HK-2 (cell line): ENCODE results near the gene GAS2L2.
A peak's percentile ranks its signal among the peaks of the same experiment; 100 is the strongest.

ENCODE experiments used
- DNase-seq: peaks from one replicate; pipeline ENCODE4 v3.0.0-alpha.2; 2018; ENCODE audit not compliant: unreplicated experiment

Gene GAS2L2

DNA sequence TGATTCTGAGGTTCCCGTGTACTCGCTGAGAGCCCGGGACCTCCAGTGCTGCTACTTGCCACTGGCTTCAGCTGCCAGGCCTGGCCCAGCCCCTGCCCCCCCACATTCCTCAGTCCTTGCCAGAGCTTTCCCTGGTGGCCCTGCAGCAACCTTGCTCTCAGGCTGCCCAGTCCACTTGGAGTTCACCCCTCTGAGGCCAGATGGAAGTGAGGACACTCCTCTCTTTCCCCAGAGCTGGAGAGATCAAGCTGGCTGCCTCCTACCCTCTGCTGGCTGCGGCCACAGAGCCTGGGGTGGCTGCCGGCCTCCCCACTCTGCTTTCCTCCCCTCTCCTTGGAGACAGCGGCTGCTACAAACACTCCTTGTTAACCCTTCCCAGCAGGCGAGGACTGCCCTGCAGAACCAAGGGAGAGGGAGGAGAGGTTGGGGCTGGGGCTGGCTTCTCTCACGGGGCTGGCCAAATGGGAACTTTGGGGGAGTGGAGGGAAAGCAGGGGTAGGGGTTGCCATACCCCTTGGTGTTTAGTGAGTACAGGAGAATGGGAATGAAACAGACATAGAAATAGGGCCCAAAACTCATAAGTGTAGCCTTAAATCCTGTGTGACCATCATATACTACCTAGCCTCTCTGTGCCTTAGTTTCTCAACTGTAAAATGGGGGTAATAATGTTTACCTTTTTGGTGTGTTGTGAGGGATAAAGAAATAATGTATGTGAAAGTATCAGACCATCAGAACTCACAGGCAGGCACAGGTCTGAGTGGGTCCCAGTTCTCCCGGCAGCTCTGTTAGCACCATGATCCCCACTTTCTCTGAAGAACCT, at the start of gene GAS2L2:
Gene GAS2L2 (minus strand): TSS at position 295 of the 820 bp plus-strand sequence. CDS start 389 bp downstream, outside the sequence.
- DNase-seq, result no peak

GRCh38 chr17:35801583-35802224, 48.7 kb upstream of the GAS2L2 start:
- no peak for DNase-seq

DNA sequence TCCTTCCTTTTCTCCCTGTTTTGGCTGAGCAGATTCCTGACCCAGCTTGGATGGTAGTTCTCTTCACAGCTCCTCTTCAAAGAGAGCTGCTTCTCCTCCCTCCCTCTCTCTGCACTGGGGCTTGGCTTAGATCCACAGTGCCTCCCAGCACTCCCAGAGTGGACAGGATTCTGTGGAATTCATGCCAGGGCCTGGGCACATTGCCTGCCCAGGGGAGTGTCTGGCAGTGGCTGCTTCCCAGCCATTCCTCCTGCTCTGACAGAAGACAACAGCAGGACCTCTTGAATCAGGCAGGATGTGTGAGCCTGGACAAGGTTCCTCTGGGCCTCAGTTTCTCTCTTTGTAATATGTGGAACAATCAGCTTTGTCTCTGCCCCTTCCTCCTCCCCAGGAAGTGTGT, 46.9 kb upstream of the GAS2L2 start:
- no peak for DNase-seq

GRCh38 chr17:35797918-35798317, 44.9 kb upstream of the GAS2L2 start:
- DNase-seq, result no peak

DNA sequence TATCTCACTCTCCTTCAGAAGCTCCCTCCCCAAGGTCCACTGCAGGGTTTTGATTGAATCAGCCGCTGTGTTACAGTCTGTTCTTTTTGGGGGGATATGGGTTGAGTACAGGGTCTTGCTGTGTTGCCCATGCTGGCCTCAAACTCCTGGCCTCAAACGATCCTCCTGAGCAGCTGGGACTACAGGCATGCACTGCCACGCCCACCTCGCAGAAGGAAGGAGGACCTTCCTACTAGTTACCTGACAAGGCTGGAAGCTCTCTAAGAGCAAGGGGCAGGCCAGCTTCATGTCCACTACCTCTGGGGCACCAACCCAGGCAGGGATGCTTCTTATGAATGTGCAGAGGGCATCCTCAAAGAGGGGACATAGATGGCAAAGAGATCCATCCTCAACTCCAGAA, 44.3 kb upstream of the GAS2L2 start:
- DNase-seq, result no peak

DNA sequence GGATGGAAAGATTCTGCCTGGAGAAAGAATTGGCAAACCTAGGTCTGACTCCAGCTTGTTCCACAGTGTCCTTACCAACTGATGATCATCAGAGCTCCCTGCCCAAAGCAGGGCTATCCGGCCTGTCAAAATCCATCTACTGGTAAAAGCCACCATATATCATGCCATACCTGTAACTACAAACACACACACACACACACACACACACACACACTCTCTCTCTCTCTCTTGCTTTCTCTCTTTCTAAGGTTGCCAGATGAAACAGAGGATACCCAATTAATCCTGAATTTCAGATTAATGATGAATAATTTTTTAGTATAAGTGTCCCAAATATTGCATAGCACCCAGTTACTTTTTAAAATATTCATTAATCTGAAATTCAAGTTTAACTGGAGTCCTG, 43.9 kb upstream of the GAS2L2 start:
- no peak for DNase-seq

GRCh38 chr17:35795871-35796265, 42.8 kb upstream of the GAS2L2 start:
- DNase-seq, result no peak

GRCh38 chr17:35795007-35795870, 42.2 kb upstream of the GAS2L2 start, which contains the start of gene MMP28:
TSS of gene MMP28 (minus strand) at chr17:35795641. CDS start at chr17:35795377, 264 bp downstream.
- peak; percentile 41 for DNase-seq

DNA sequence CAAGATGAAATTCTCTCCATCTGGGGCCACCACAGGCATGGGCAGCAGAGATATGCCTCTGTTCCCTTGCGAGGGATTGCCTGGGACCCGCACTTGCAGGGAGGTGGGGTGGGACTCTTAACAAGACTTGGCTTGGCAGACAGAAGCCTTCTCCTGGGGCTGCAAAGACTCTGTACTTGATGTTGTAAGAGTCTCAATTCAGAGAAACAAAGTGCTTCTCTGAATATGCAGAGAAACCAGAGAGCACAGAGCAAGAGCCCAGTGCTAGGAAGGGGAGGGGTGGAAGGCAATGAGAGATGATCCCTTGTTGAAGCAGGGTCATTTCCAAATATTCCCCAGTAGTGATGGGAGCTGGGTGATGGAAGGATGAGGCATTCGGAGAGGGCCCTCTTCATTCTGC, 40.2 kb upstream of the GAS2L2 start:
- no peak for DNase-seq

GRCh38 chr17:35791681-35792350, 38.8 kb upstream of the GAS2L2 start:
- DNase-seq, result no peak

DNA sequence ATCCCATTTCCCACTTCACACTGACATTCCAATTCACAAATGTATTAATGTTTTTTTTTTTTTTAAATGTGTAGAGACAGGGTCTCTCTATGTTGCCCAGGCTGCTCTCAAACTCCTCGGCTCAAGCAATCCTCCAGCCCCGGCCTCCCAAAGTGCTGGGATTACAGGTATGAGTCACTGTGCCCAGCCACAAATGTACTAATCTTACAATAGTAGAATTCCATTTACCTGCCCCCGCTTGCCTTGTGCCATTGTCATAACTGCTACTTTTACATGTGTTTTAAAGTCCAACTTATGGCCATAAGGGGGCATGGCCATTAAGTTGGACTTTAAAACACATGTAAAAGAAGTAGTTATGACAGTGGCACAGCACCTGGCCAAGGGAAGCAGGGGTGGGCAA, 37.8 kb upstream of the GAS2L2 start:
- DNase-seq, result no peak

DNA sequence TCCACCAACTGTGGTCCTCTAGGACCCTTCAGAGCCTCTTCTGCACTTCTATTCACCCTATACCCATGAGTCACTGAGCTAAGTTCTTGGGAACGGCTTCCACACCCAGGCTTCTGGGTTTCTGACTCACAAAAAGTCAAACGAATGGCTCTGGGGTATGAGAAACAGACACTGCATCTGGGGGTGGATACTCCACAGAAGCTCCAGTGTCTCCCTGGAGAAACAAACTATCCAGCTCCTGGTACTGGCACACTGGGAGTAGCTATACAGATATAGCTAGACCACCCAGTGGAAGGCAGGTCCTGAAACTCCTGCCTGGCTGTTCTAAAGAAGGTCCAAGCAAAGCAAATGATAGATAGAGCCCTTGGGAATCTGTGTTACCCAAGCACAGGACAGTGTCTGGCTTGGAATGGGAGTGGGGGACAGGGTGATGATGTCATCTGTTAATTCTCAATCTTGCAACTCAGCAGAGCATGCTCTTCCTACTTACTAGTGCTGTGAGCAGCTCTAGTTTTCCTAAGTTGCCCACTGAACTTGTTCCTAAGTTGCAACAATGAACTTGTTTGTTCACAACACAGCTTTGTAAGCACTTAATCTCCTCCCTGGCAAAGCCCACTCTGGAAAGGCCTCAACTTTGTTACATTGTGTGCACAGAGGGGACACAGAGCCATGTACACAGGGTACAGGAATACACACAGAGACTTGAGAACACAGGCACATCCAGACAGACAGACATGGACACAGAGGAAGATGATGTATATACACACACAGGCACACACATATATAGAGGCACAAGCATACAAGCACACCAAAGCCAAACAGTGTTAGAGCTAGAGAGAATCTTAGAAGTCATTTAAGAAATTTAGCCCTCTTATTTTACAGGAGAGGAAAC, 35.7 kb upstream of the GAS2L2 start:
- DNase-seq, result peak; percentile 59

DNA sequence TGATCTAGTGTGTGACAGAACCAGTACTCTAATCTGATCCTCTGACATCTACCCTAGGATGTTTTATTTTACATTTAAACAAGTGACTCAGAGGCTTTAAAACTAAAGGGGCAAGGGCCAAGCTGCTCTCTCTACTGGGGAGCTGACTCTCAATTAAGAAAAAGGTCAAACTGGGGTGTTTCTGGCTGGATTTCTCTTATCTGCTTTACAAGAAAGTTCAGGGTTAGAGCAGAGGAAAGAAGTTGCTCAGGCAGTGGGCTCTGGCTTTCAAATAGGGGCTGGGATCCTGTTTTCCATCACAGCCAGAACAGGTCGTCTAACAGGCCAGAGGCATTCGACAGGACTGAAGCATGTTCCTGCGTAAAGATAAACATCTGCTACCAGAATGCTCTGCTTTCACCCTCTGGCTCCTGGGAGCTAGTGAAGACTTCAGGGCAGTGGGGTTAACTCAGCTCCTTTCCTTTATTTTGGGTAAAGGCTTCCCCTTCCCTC, 33.9 kb upstream of the GAS2L2 start:
- DNase-seq, result no peak

GRCh38 chr17:35784895-35785294, 31.9 kb upstream of the GAS2L2 start:
- no peak for DNase-seq

- no peak for DNase-seq
These were observed 27.9 kb upstream of the GAS2L2 start for GRCh38 chr17:35780950-35781349.

GRCh38 chr17:35778641-35779196, 25.7 kb upstream of the GAS2L2 start:
- peak; percentile 41 for DNase-seq

GRCh38 chr17:35775583-35775982, 22.5 kb upstream of the GAS2L2 start:
- DNase-seq, result no peak

GRCh38 chr17:35775039-35775438, 22.0 kb upstream of the GAS2L2 start:
- no peak for DNase-seq

GRCh38 chr17:35774499-35774898, 21.5 kb upstream of the GAS2L2 start:
- DNase-seq, result no peak
